HG02763 (cell line): Measurements from ENCODE around the gene TTC9C.
"Not testable (repeated sequence)": the region's sequence is repeated elsewhere in the genome, so short reads cannot be mapped to it uniquely, and the experiment has no call there.

Experiments used
- ATAC-seq: cut with Tn5 transposase; IDR thresholded peaks from one replicate; pipeline ENCODE4 v1.9.1; 2021; ENCODE audit warnings: mild to moderate bottlenecking, moderate library complexity; ENCODE audit not compliant: unreplicated experiment

TTC9C gene

GRCh38 chr11:62728171-62728988, at the start of gene TTC9C:
TSS of gene TTC9C (plus strand) at chr11:62728486. CDS start at chr11:62728849, 363 bp downstream.
- ATAC-seq: no peak

- ATAC-seq: no peak
Measured at GRCh38 chr11:62678770-62679696, 49.3 kb upstream of the TTC9C start, which contains the start of gene UBXN1. TSS of gene UBXN1 (minus strand) at chr11:62679073. CDS start at chr11:62678923, 150 bp downstream.

GRCh38 chr11:62680825-62681240, 47.5 kb upstream of the TTC9C start:
- ATAC-seq: peak; percentile 42

GRCh38 chr11:62682518-62682917, 45.8 kb upstream of the TTC9C start:
- no peak for ATAC-seq

GRCh38 chr11:62687508-62688396, 40.5 kb upstream of the TTC9C start:
- no peak for ATAC-seq

GRCh38 chr11:62688491-62688890, 39.8 kb upstream of the TTC9C start:
- ATAC-seq: no peak

- ATAC-seq: no peak
Measured at GRCh38 chr11:62689421-62690183, 38.7 kb upstream of the TTC9C start, which contains the start of gene LRRN4CL. TSS of gene LRRN4CL (minus strand) at chr11:62689530. CDS start at chr11:62688508, 1,022 bp downstream.

GRCh38 chr11:62693624-62694023, 34.7 kb upstream of the TTC9C start:
- not testable (repeated sequence) for ATAC-seq

GRCh38 chr11:62694455-62695167, 33.7 kb upstream of the TTC9C start:
- no peak for ATAC-seq

GRCh38 chr11:62702246-62702645, 26.0 kb upstream of the TTC9C start:
- ATAC-seq: no peak

GRCh38 chr11:62703921-62704320, 24.4 kb upstream of the TTC9C start:
- not testable (repeated sequence) for ATAC-seq

- no peak for ATAC-seq
Measured at GRCh38 chr11:62705413-62705812, 22.9 kb upstream of the TTC9C start.

- ATAC-seq: peak; percentile 63
Measured at GRCh38 chr11:62705880-62706849, 22.1 kb upstream of the TTC9C start.

- no peak for ATAC-seq
Measured at GRCh38 chr11:62706850-62707247, 21.4 kb upstream of the TTC9C start.

GRCh38 chr11:62707277-62707861, 20.9 kb upstream of the TTC9C start, which contains the start of the genes BSCL2 and GNG3:
TSS of gene BSCL2 (minus strand) at chr11:62707424. CDS start at chr11:62707195, 229 bp downstream.
TSS of gene GNG3 (plus strand) at chr11:62707676. CDS start at chr11:62708296, 620 bp downstream.
- no peak for ATAC-seq

- no peak for ATAC-seq
Measured at GRCh38 chr11:62708392-62708791, 19.9 kb upstream of the TTC9C start.

- ATAC-seq: no peak
Measured at GRCh38 chr11:62708793-62709192, 19.5 kb upstream of the TTC9C start.
